ENCODE measurements around the gene PPIG.

PPIG gene

GRCh38 chr2:169664978-169665930, 81.1 kb downstream of the PPIG start:
- Histone ChIP-seq H3K79me1 (ENCODE audit: low read depth, low read length) (no peaks in the 10 kb centered on the region), H3K27me3 (ENCODE audit: control insufficient read depth in 3 of 3, insufficient read depth in 3 of 3, low read depth in 1 of 3, low read length in 3 of 3) (no peaks in the 10 kb centered on the region), H2AFZ (ENCODE audit: low read length) (no peak overlapping the region), H3K23ac (ENCODE audit: low read depth, low read length, poor library complexity) (no peak overlapping the region), H3K27ac (replicated peaks; ENCODE audit: low read length) (no peak overlapping the region), H2BK120ac (ENCODE audit: low read depth, low read length) (no peak overlapping the region), H3K9me3 (replicated peaks in 1 of 2; ENCODE audit: control insufficient read depth in 2 of 2, insufficient read depth in 1 of 2, low read depth in 1 of 2, low read length in 2 of 2) (no peaks in the 10 kb centered on the region), H3K14ac (ENCODE audit: low read length) (no peak overlapping the region), H2BK15ac (ENCODE audit: low read length) (no peak overlapping the region), H2BK5ac (ENCODE audit: low read length) (no peak overlapping the region), H2AK5ac (ENCODE audit: low read depth, low read length) (no peak overlapping the region), H3K9ac (ENCODE audit: low read depth, low read length, poor library complexity) (no peak overlapping the region), H3K4me3 (ENCODE audit: low read length in 2 of 2) (no peak overlapping the region), H3K36me3 (replicated peaks in 1 of 2; ENCODE audit: control insufficient read depth in 2 of 2, insufficient read depth in 2 of 2, low read length in 2 of 2) (no peaks in the 10 kb centered on the region), H4K91ac (ENCODE audit: low read depth, low read length, poor library complexity) (no peak overlapping the region), H3K4me2 (ENCODE audit: insufficient read depth, low read length, poor library complexity, severe bottlenecking) (no peak overlapping the region), H3K4me1 (ENCODE audit: control insufficient read depth in 2 of 2, insufficient read depth in 1 of 2, low read depth in 1 of 2, low read length in 2 of 2) (no peaks in the 10 kb centered on the region), H2BK12ac (ENCODE audit: low read length) (no peak overlapping the region), H3K18ac (ENCODE audit: low read length) (no peak overlapping the region), H4K8ac (ENCODE audit: low read depth, low read length) (no peak overlapping the region), H3K4ac (ENCODE audit: low read length) (no peak overlapping the region)
- no peak for DNase-seq (ENCODE audit: low spot score)
- no CpG with 5 or more reads among the region's 1 CpG for WGBS, 2 donors (ENCODE audit: extremely low coverage in 2 of 2, insufficient read length in 2 of 2, insufficient replicate concordance in 1 of 2)

DNA sequence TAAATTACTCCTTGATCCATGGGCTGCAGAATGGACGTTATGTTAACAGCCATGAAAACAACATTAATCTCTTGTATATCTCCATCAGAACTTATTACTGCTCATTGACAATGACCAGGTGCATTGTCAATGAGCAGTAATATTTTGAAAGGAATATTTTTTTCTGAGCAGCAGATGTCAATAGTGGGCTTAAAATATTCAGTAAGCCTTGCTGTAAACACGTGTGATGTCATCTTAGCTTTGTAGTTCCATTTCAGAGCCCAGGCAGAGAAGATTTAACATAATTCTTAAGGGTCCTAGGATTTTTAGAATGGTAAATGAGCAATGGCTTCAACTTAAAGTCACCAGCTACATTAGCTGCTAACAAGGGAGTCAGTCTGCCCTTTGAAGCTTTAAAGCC, 83.4 kb downstream of the PPIG start:
- H2AFZ ChIP-seq (ENCODE audit: low read length), result no peak overlapping the region
- no peak overlapping the region for H2BK5ac ChIP-seq (ENCODE audit: low read length)
- no peak overlapping the region for H3K27ac ChIP-seq (replicated peaks; ENCODE audit: low read length)
- no peaks in the 10 kb centered on the region for H3K4me1 ChIP-seq (ENCODE audit: control insufficient read depth in 2 of 2, insufficient read depth in 1 of 2, low read depth in 1 of 2, low read length in 2 of 2)
- no peak overlapping the region for H4K8ac ChIP-seq (ENCODE audit: low read depth, low read length)
- H2BK12ac ChIP-seq (ENCODE audit: low read length), result no peak overlapping the region
- no peak overlapping the region for H2BK15ac ChIP-seq (ENCODE audit: low read length)
- H3K9ac ChIP-seq (ENCODE audit: low read depth, low read length, poor library complexity), result no peak overlapping the region
- H3K4ac ChIP-seq (ENCODE audit: low read length), result no peak overlapping the region
- no peak overlapping the region for H4K91ac ChIP-seq (ENCODE audit: low read depth, low read length, poor library complexity)
- WGBS, 2 donors (ENCODE audit: extremely low coverage in 2 of 2, insufficient read length in 2 of 2, insufficient replicate concordance in 1 of 2), result no CpG with 5 or more reads among the region's 2 CpGs
- no peak for DNase-seq (ENCODE audit: low spot score)
- no peak overlapping the region for H3K14ac ChIP-seq (ENCODE audit: low read length)
- no peaks in the 10 kb centered on the region for H3K79me1 ChIP-seq (ENCODE audit: low read depth, low read length)
- H3K36me3 ChIP-seq (replicated peaks in 1 of 2; ENCODE audit: control insufficient read depth in 2 of 2, insufficient read depth in 2 of 2, low read length in 2 of 2), result no peaks in the 10 kb centered on the region
- no peaks in the 10 kb centered on the region for H3K27me3 ChIP-seq (ENCODE audit: control insufficient read depth in 3 of 3, insufficient read depth in 3 of 3, low read depth in 1 of 3, low read length in 3 of 3)
- no peak overlapping the region for H2BK120ac ChIP-seq (ENCODE audit: low read depth, low read length)
- H3K18ac ChIP-seq (ENCODE audit: low read length), result no peak overlapping the region
- H3K4me3 ChIP-seq (ENCODE audit: low read length in 2 of 2), result no peak overlapping the region
- no peak overlapping the region for H3K23ac ChIP-seq (ENCODE audit: low read depth, low read length, poor library complexity)
- H3K4me2 ChIP-seq (ENCODE audit: insufficient read depth, low read length, poor library complexity, severe bottlenecking), result no peak overlapping the region
- no peaks in the 10 kb centered on the region for H3K9me3 ChIP-seq (replicated peaks in 1 of 2; ENCODE audit: control insufficient read depth in 2 of 2, insufficient read depth in 1 of 2, low read depth in 1 of 2, low read length in 2 of 2)
- H2AK5ac ChIP-seq (ENCODE audit: low read depth, low read length), result no peak overlapping the region

DNA sequence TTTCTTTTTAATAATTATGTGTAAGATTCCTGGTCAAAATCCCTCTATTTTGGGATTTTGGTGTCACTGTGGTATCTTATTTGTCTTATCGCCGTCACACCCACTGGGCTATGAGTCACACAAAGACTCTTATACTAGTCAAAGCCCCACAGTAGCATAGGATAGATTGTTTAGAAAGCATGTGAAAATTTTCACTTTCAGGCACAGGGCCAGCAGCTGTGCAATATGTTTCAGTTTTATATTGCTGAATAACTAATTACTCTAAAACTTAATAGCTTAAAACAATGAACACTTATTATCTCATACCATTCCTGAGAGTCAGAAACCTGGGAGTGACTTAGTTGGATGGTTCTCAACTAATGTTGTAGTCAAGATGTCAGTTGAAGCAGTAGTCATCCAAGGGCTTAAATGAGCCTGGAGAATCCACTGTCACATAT, 86.1 kb downstream of the PPIG start:
- Histone ChIP-seq H3K27ac (replicated peaks; ENCODE audit: low read length) (no peak overlapping the region), H3K4me1 (ENCODE audit: control insufficient read depth in 2 of 2, insufficient read depth in 1 of 2, low read depth in 1 of 2, low read length in 2 of 2) (no peaks in the 10 kb centered on the region), H3K23ac (ENCODE audit: low read depth, low read length, poor library complexity) (no peak overlapping the region), H2BK15ac (ENCODE audit: low read length) (no peak overlapping the region), H3K4me2 (ENCODE audit: insufficient read depth, low read length, poor library complexity, severe bottlenecking) (no peak overlapping the region), H4K91ac (ENCODE audit: low read depth, low read length, poor library complexity) (no peak overlapping the region), H3K79me1 (ENCODE audit: low read depth, low read length) (no peaks in the 10 kb centered on the region), H3K18ac (ENCODE audit: low read length) (no peak overlapping the region), H2AK5ac (ENCODE audit: low read depth, low read length) (no peak overlapping the region), H3K9ac (ENCODE audit: low read depth, low read length, poor library complexity) (no peak overlapping the region), H4K8ac (ENCODE audit: low read depth, low read length) (no peak overlapping the region), H3K9me3 (replicated peaks in 1 of 2; ENCODE audit: control insufficient read depth in 2 of 2, insufficient read depth in 1 of 2, low read depth in 1 of 2, low read length in 2 of 2) (no peaks in the 10 kb centered on the region), H3K4me3 (ENCODE audit: low read length in 2 of 2) (no peak overlapping the region), H3K36me3 (replicated peaks in 1 of 2; ENCODE audit: control insufficient read depth in 2 of 2, insufficient read depth in 2 of 2, low read length in 2 of 2) (no peaks in the 10 kb centered on the region), H3K14ac (ENCODE audit: low read length) (no peak overlapping the region), H2BK120ac (ENCODE audit: low read depth, low read length) (no peak overlapping the region), H3K27me3 (ENCODE audit: control insufficient read depth in 3 of 3, insufficient read depth in 3 of 3, low read depth in 1 of 3, low read length in 3 of 3) (no peaks in the 10 kb centered on the region), H2BK5ac (ENCODE audit: low read length) (no peak overlapping the region), H3K4ac (ENCODE audit: low read length) (no peak overlapping the region), H2AFZ (ENCODE audit: low read length) (no peak overlapping the region), H2BK12ac (ENCODE audit: low read length) (no peak overlapping the region)
- no peak for DNase-seq (ENCODE audit: low spot score)
- WGBS, 2 donors (ENCODE audit: extremely low coverage in 2 of 2, insufficient read length in 2 of 2, insufficient replicate concordance in 1 of 2), result no CpG with 5 or more reads among the region's 2 CpGs

- H3K23ac ChIP-seq (ENCODE audit: low read depth, low read length, poor library complexity), result no peak overlapping the region
- no peak for DNase-seq (ENCODE audit: low spot score)
- H3K27ac ChIP-seq (replicated peaks; ENCODE audit: low read length), result no peak overlapping the region
- no peak overlapping the region for H3K14ac ChIP-seq (ENCODE audit: low read length)
- no peak overlapping the region for H3K4me2 ChIP-seq (ENCODE audit: insufficient read depth, low read length, poor library complexity, severe bottlenecking)
- H3K4me3 ChIP-seq (ENCODE audit: low read length in 2 of 2), result no peak overlapping the region
- no peak overlapping the region for H4K8ac ChIP-seq (ENCODE audit: low read depth, low read length)
- no peak overlapping the region for H3K18ac ChIP-seq (ENCODE audit: low read length)
- H3K4ac ChIP-seq (ENCODE audit: low read length), result no peak overlapping the region
- no peak overlapping the region for H2BK5ac ChIP-seq (ENCODE audit: low read length)
- no peak overlapping the region for H3K9ac ChIP-seq (ENCODE audit: low read depth, low read length, poor library complexity)
- no peaks in the 10 kb centered on the region for H3K9me3 ChIP-seq (replicated peaks in 1 of 2; ENCODE audit: control insufficient read depth in 2 of 2, insufficient read depth in 1 of 2, low read depth in 1 of 2, low read length in 2 of 2)
- no peak overlapping the region for H4K91ac ChIP-seq (ENCODE audit: low read depth, low read length, poor library complexity)
- H2AFZ ChIP-seq (ENCODE audit: low read length), result no peak overlapping the region
- no CpG with 5 or more reads among the region's 4 CpGs for WGBS, 2 donors (ENCODE audit: extremely low coverage in 2 of 2, insufficient read length in 2 of 2, insufficient replicate concordance in 1 of 2)
- no peak overlapping the region for H2BK12ac ChIP-seq (ENCODE audit: low read length)
- H3K4me1 ChIP-seq (ENCODE audit: control insufficient read depth in 2 of 2, insufficient read depth in 1 of 2, low read depth in 1 of 2, low read length in 2 of 2), result no peaks in the 10 kb centered on the region
- no peak overlapping the region for H2BK120ac ChIP-seq (ENCODE audit: low read depth, low read length)
- H3K27me3 ChIP-seq (ENCODE audit: control insufficient read depth in 3 of 3, insufficient read depth in 3 of 3, low read depth in 1 of 3, low read length in 3 of 3), result no peaks in the 10 kb centered on the region
- no peak overlapping the region for H2BK15ac ChIP-seq (ENCODE audit: low read length)
- no peaks in the 10 kb centered on the region for H3K36me3 ChIP-seq (replicated peaks in 1 of 2; ENCODE audit: control insufficient read depth in 2 of 2, insufficient read depth in 2 of 2, low read length in 2 of 2)
- no peak overlapping the region for H2AK5ac ChIP-seq (ENCODE audit: low read depth, low read length)
- no peaks in the 10 kb centered on the region for H3K79me1 ChIP-seq (ENCODE audit: low read depth, low read length)
Observed at GRCh38 chr2:169670937-169671336, 86.8 kb downstream of the PPIG start.
